SK-N-SH (cell line): ENCODE data around the gene MPO. TPM values are rescaled to one million over a fixed set of nuclear protein-coding genes. Genes with fewer than 3 reads are reported as not detected.
A peak's percentile ranks its signal among the peaks of the same experiment; 100 is the strongest.

ENCODE experiments used
- CTCF ChIA-PET: fragments of 300-600, 350-600 bp; formaldehyde crosslinking; extraction: SDS; loops from one replicate; lab custom pipeline; 2021; lab: Yijun Ruan, JAX
- POLR2A ChIA-PET: fragments of 350-600 bp; sonication (Branson Sonifier 250); formaldehyde crosslinking; extraction: SDS; loops from one replicate; lab custom pipeline; 2020; ENCODE audit warnings: antibody characterized with exemption, inconsistent platforms; lab: Yijun Ruan, JAX
- DNase-seq: peaks from one replicate; pipeline ENCODE4 v3.0.0; 2012
- H2AFZ ChIP-seq: fragments of 200-600 bp; sonication (generic); 2 replicates; pipeline ENCODE4 v1.8.1; 2016; ENCODE audit warnings: antibody characterized with exemption, mild to moderate bottlenecking, low read depth
- H3F3A ChIP-seq: fragments of 200-600 bp; sonication (generic); replicated peaks from 2 replicates; pipeline ENCODE3; 2016; ENCODE audit warnings: antibody characterized with exemption, mild to moderate bottlenecking; ENCODE audit not compliant: insufficient read depth
- H3K27ac ChIP-seq, 2 experiments: fragments of 200-500 bp in 1 of 2; fragments of 200-600 bp in 1 of 2; sonication (Bioruptor generic) in 1 of 2; sonication (generic), shearing (Covaris generic) in 1 of 2; 2 replicates each; pipeline versions ENCODE4 v1.5.1 to v1.6.1; 2014 to 2016; ENCODE audit warnings: low read depth in 2 of 2, inconsistent platforms in 1 of 2, low read length in 1 of 2, mild to moderate bottlenecking in 1 of 2, mixed read lengths in 1 of 2
- H3K27me3 ChIP-seq: fragments of 200-600 bp; sonication (generic), shearing (Covaris generic); 2 replicates; pipeline ENCODE4 v1.6.1; 2016; ENCODE audit warnings: mixed run types; ENCODE audit not compliant: insufficient read depth
- H3K36me3 ChIP-seq, 2 experiments: fragments of 200-500 bp in 1 of 2; fragments of 200-600 bp in 1 of 2; sonication (Bioruptor generic) in 1 of 2; sonication (generic) in 1 of 2; replicated peaks in 1 of 2; 2 replicates each; pipeline versions ENCODE3 to v1.5.1; 2014 to 2016; ENCODE audit warnings: low read length in 1 of 2, mild to moderate bottlenecking in 1 of 2; ENCODE audit not compliant: insufficient read depth in 2 of 2, control insufficient read depth in 1 of 2
- H3K4me1 ChIP-seq, 2 experiments: fragments of 200-500 bp in 1 of 2; fragments of 200-600 bp in 1 of 2; sonication (Bioruptor generic) in 1 of 2; sonication (generic), shearing (Covaris generic) in 1 of 2; 2 replicates each; pipeline versions ENCODE4 v1.5.1 to v1.6.1; 2014 to 2016; ENCODE audit warnings: low read depth in 1 of 2, low read length in 1 of 2, mixed run types in 1 of 2; ENCODE audit not compliant: insufficient read depth in 2 of 2, control insufficient read depth in 1 of 2
- H3K4me2 ChIP-seq: fragments of 200-600 bp; sonication (generic), shearing (Covaris generic); 2 replicates; pipeline ENCODE4 v1.6.1; 2017; ENCODE audit warnings: mixed run types
- H3K4me3 ChIP-seq, 2 experiments: fragments of 200-500 bp in 1 of 2; fragments of 200-600 bp in 1 of 2; sonication (Bioruptor generic) in 1 of 2; sonication (generic), shearing (Covaris generic) in 1 of 2; 2 replicates each; pipeline versions ENCODE4 v1.5.1 to v1.8.1; 2014 to 2016; ENCODE audit warnings: low read depth in 2 of 2, inconsistent platforms in 1 of 2, low read length in 1 of 2, mild to moderate bottlenecking in 1 of 2, mixed read lengths in 1 of 2, moderate library complexity in 1 of 2
- H3K79me2 ChIP-seq: fragments of 200-600 bp; sonication (generic); 2 replicates; pipeline ENCODE4 v1.8.1; 2017; ENCODE audit warnings: mild to moderate bottlenecking; ENCODE audit not compliant: insufficient read depth
- H3K9ac ChIP-seq: fragments of 200-600 bp; sonication (generic); 2 replicates; pipeline ENCODE4 v1.6.1; 2017; ENCODE audit warnings: mixed run types
- H3K9me2 ChIP-seq: fragments of 200-600 bp; sonication (generic); 2 replicates; pipeline ENCODE4 v1.6.1; 2017; ENCODE audit warnings: mixed run types
- H3K9me3 ChIP-seq: fragments of 200-600 bp; sonication (generic); 2 replicates; pipeline ENCODE4 v1.6.1; 2017; ENCODE audit warnings: mixed run types, mild to moderate bottlenecking, moderate library complexity
- H4K20me1 ChIP-seq: fragments of 200-600 bp; sonication (generic); 2 replicates; pipeline ENCODE4 v1.6.1; 2017; ENCODE audit warnings: mild to moderate bottlenecking, mixed run types; ENCODE audit not compliant: insufficient read depth
- CTCF ChIP-seq: fragments of 200-600 bp; sonication (generic); IDR thresholded peaks from 2 replicates; pipeline ENCODE4 v1.6.1; 2017; ENCODE audit warnings: antibody characterized with exemption, mild to moderate bottlenecking, moderate library complexity
- ELF1 ChIP-seq: IDR thresholded peaks from 2 replicates; pipeline ENCODE4 v1.4.0; 2012
- EP300 ChIP-seq, 2 experiments: IDR thresholded peaks; 2 replicates each; pipeline versions ENCODE4 v1.4.0 to v1.6.1; 2012; ENCODE audit warnings: borderline replicate concordance in 1 of 2, low read depth in 1 of 2, low read length in 1 of 2
- FOXJ3 ChIP-seq: sonication (generic); formaldehyde crosslinking; IDR thresholded peaks from 2 replicates; pipeline ENCODE4 v1.5.1; 2020; ENCODE audit warnings: mild to moderate bottlenecking, missing genetic modification reagents
- IRF3 ChIP-seq: fragments of 150-350 bp; IDR thresholded peaks from 2 replicates; pipeline ENCODE4 v1.6.1; 2016; ENCODE audit warnings: mild to moderate bottlenecking, low read depth, low read length
- JUND ChIP-seq: IDR thresholded peaks from 2 replicates; pipeline ENCODE4 v1.4.0; 2012
- MAX ChIP-seq: IDR thresholded peaks from 2 replicates; pipeline ENCODE4 v1.4.0; 2012; ENCODE audit warnings: low read depth
- MEF2A ChIP-seq: IDR thresholded peaks from 2 replicates; pipeline ENCODE4 v1.4.0; 2012; ENCODE audit warnings: low read depth, borderline replicate concordance
- MXI1 ChIP-seq: IDR thresholded peaks from 2 replicates; pipeline ENCODE4 v1.6.1; 2012; ENCODE audit warnings: mild to moderate bottlenecking, low read depth, low read length, improper control_type of control experiment
- NFIC ChIP-seq: IDR thresholded peaks from 2 replicates; pipeline ENCODE4 v1.4.0; 2012; ENCODE audit warnings: borderline replicate concordance
- PBX3 ChIP-seq: IDR thresholded peaks from 2 replicates; pipeline ENCODE4; 2012
- RCOR1 ChIP-seq: fragments of 150-350 bp; IDR thresholded peaks from 2 replicates; pipeline ENCODE4 v1.6.1; 2017; ENCODE audit warnings: antibody characterized with exemption, low read length
- SIN3A ChIP-seq: IDR thresholded peaks from 2 replicates; pipeline ENCODE4 v1.6.1; 2012; ENCODE audit warnings: low read depth, mild to moderate bottlenecking, low read length, moderate library complexity, borderline replicate concordance
- TAF1 ChIP-seq: IDR thresholded peaks from 2 replicates; pipeline ENCODE4 v1.6.1; 2012; ENCODE audit warnings: low read depth, mild to moderate bottlenecking, low read length, moderate library complexity, borderline replicate concordance
- TCF12 ChIP-seq: IDR thresholded peaks from 2 replicates; pipeline ENCODE4 v1.4.0; 2012
- TEAD4 ChIP-seq: IDR thresholded peaks from 2 replicates; pipeline ENCODE4 v1.4.0; 2012; ENCODE audit warnings: mild to moderate bottlenecking, borderline replicate concordance; ENCODE audit not compliant: insufficient read depth
- USF1 ChIP-seq: IDR thresholded peaks from 2 replicates; pipeline ENCODE4 v1.4.0; 2012; ENCODE audit warnings: low read depth, borderline replicate concordance
- YY1 ChIP-seq: IDR thresholded peaks from 2 replicates; pipeline ENCODE4 v1.4.0; 2012; ENCODE audit warnings: low read depth, mild to moderate bottlenecking
- WGBS: methylation state at CpG from one replicate; pipeline ENCODE4 v1.1.6; 2017; ENCODE audit warnings: low lambda C conversion rate; 5-methylcytosine and 5-hydroxymethylcytosine counted together
- polyA plus RNA-seq, 3 experiments: library from polyadenylated mRNA; depleted of rRNA; stranded (reverse); fragments of >200 nt; gene quantifications; 2 replicates each; pipeline ENCODE4 v1.2.3, GENCODE V29; 2012

The MPO gene
- polyA plus RNA-seq, 1 of the 3 experiments (the other 2 are of a cell fraction) = not detected

- Histone ChIP-seq H3K27ac (no peak overlapping the region), H4K20me1 (no peaks in the 10 kb centered on the region), H3K9me3 (0 out of 2 replicates have a peak, but pooled peaks cover 3% of the 10 kb centered on the region), H3K4me3 (no peak overlapping the region), H3K79me2 (no peaks in the 10 kb centered on the region), H3K9me2 (no peaks in the 10 kb centered on the region), H3K4me1 (no peaks in the 10 kb centered on the region; a peak in 1 of 4 replicates), H3F3A (no peaks in the 10 kb centered on the region), H3K4me2 (no peak overlapping the region), H3K27me3 (peaks cover 37% of the 10 kb centered on the region), H3K36me3 (no peaks in the 10 kb centered on the region), H2AFZ (no peak overlapping the region; the same call in 1 of the 2 replicates), H3K9ac (no peak overlapping the region)
- CTCF ChIA-PET = interaction anchor here (0.6 to 2.2 kb wide), 6 partner anchors 36 to 1089 kb away, joined by 3 to 6 read pairs (median 4); partner anchors contain the start of gene MKS1
- POLR2A ChIA-PET = no interaction called here
- 14% methylated on average over 7 of the region's 8 CpGs for WGBS
- no peak for TF ChIP-seq RCOR1
- TF ChIP-seq CTCF = peak; percentile 20; the same call in 1 of the 2 replicates
- no peak for DNase-seq
Observed at GRCh38 chr17:58254803-58255202, 25.9 kb downstream of the MPO start.

GRCh38 chr17:58253082-58253481 is 27.7 kb downstream of the MPO start:
- POLR2A ChIA-PET = no interaction called here
- no peak overlapping the region for H3K4me3 ChIP-seq
- H3K9ac ChIP-seq = no peak overlapping the region
- peaks cover 47% of the 10 kb centered on the region for H3K27me3 ChIP-seq
- no peak overlapping the region for H3K4me2 ChIP-seq
- no peaks in the 10 kb centered on the region for H3K9me3 ChIP-seq
- no peak overlapping the region for H2AFZ ChIP-seq
- no peaks in the 10 kb centered on the region for H4K20me1 ChIP-seq
- no peak for DNase-seq
- no peak overlapping the region for H3K27ac ChIP-seq
- no peaks in the 10 kb centered on the region for H3F3A ChIP-seq
- WGBS = 42% methylated on average over 3 of the region's 3 CpGs
- TF ChIP-seq ELF1 = no peak
- no peak for TF ChIP-seq CTCF
- TF ChIP-seq TCF12 = no peak
- no peak for TF ChIP-seq TEAD4
- no peak for TF ChIP-seq NFIC
- TF ChIP-seq SIN3A = no peak
- no peak for TF ChIP-seq USF1
- no peak for TF ChIP-seq EP300 (IDR thresholded peaks at IDR 0.05; ENCODE audit: borderline replicate concordance in 1 of 2, low read depth in 1 of 2, low read length in 1 of 2)
- TF ChIP-seq MAX = no peak
- no peak for TF ChIP-seq YY1
- no peak for TF ChIP-seq RCOR1
- no peak for TF ChIP-seq MEF2A
- no peak for TF ChIP-seq MXI1
- TF ChIP-seq TAF1 = no peak
- no peak for TF ChIP-seq JUND
- TF ChIP-seq FOXJ3 (CRISPR knock-in tag) = no peak
- TF ChIP-seq PBX3 = no peak
- no peak for TF ChIP-seq IRF3
- TF ChIP-seq, all 33 proteins: peak for 0
- H3K9me2 ChIP-seq = no peaks in the 10 kb centered on the region
- no peaks in the 10 kb centered on the region for H3K36me3 ChIP-seq
- CTCF ChIA-PET = interaction anchor here (0.9 to 2.2 kb wide), 5 partner anchors 11 to 195 kb away, joined by 3 to 6 read pairs (median 5); no protein-coding TSS in a partner anchor
- H3K79me2 ChIP-seq = no peaks in the 10 kb centered on the region
- H3K4me1 ChIP-seq = peaks cover 0 to 8% of the 10 kb centered on the region in 2 experiments; a peak in 1 of 4 replicates
